ENCODE data around the gene MYO19. TPM values are rescaled to one million over a fixed set of nuclear protein-coding genes. Genes with fewer than 3 reads are reported as not detected.

The MYO19 gene
- total and polyA plus RNA-seq, 9 of the 15 experiments (the other 6 are each of a cell fraction or from before 2014, with no cell fraction given): 21.6 to 176 (median 129) TPM

GRCh38 chr17:36524428-36524876 is 10.2 kb downstream of the MYO19 start:
- no peak overlapping the region for H3K4me2 ChIP-seq (ENCODE audit: insufficient read depth, low read length)
- TF ChIP-seq HDAC1 (IDR thresholded peaks at IDR 0.05): no peak
- TF ChIP-seq ZNF133 (CRISPR knock-in tag; IDR thresholded peaks at IDR 0.05): no peak
- no peak for TF ChIP-seq SAFB2 (IDR thresholded peaks at IDR 0.05; ENCODE audit: borderline replicate concordance, low read depth, low read length, severe bottlenecking)
- no peak for TF ChIP-seq RAD51 (IDR thresholded peaks at IDR 0.05; ENCODE audit: borderline replicate concordance, low read depth)
- TF ChIP-seq ESRRB (CRISPR knock-in tag; IDR thresholded peaks at IDR 0.05; ENCODE audit: borderline replicate concordance): no peak
- TF ChIP-seq LCOR (CRISPR knock-in tag; IDR thresholded peaks at IDR 0.05): no peak
- no peak for TF ChIP-seq USF2 (CRISPR knock-in tag; IDR thresholded peaks at IDR 0.05)
- no peak for TF ChIP-seq POLR2H (tag; IDR thresholded peaks at IDR 0.05; ENCODE audit: low read depth)
- TF ChIP-seq DMBX1 (CRISPR knock-in tag; IDR thresholded peaks at IDR 0.05; ENCODE audit: borderline replicate concordance): no peak
- TF ChIP-seq PPARD (CRISPR knock-in tag; IDR thresholded peaks at IDR 0.05): no peak
- TF ChIP-seq ZNF174 (CRISPR knock-in tag; IDR thresholded peaks at IDR 0.05): no peak
- no peak for TF ChIP-seq NR2F6 (CRISPR knock-in tag; IDR thresholded peaks at IDR 0.05)
- no peak for TF ChIP-seq CBFA2T2 (conservative IDR thresholded peaks at IDR 0.05)
- TF ChIP-seq SOX6 (IDR thresholded peaks at IDR 0.05): no peak
- TF ChIP-seq RFX7 (CRISPR knock-in tag; IDR thresholded peaks at IDR 0.05): no peak
- TF ChIP-seq CEBPZ (IDR thresholded peaks at IDR 0.05; ENCODE audit: borderline replicate concordance, low read depth, low read length): no peak
- WGBS (ENCODE audit: insufficient coverage, low coverage, missing lambda C conversion rate): 92% methylated on average over 3 of the region's 4 CpGs
- H3K4me1 ChIP-seq (replicated peaks in 1 of 2; ENCODE audit: control insufficient read depth in 2 of 2, insufficient read depth in 2 of 2, low read length in 2 of 2): peaks cover 0 to 10% of the 10 kb centered on the region in 2 experiments; a peak in 2 of 5 replicates
- H3K9me1 ChIP-seq (ENCODE audit: control insufficient read depth, insufficient read depth, low read length): no peaks in the 10 kb centered on the region
- BruUV-seq (replicated peaks): no TSS peak
- H2AFZ ChIP-seq (ENCODE audit: low read depth, low read length): no peak overlapping the region
- no peaks in the 10 kb centered on the region for H3K27me3 ChIP-seq (ENCODE audit: control insufficient read depth in 2 of 2, insufficient read depth in 2 of 2, low read length in 2 of 2)
- H3K36me3 ChIP-seq (ENCODE audit: control insufficient read depth, insufficient read depth, low read length): peaks cover 93% of the 10 kb centered on the region
- no peak overlapping the region for H3K9ac ChIP-seq (ENCODE audit: insufficient read depth in 1 of 2, low read depth in 2 of 2, low read length in 2 of 2)
- POLR2A ChIA-PET: interaction anchor here (1.2 to 2.5 kb wide), 4 partner anchors 10 to 15 kb away, joined by 4 to 26 read pairs (median 8); partner anchors contain the start of genes MYO19 and PIGW
- H3K27ac ChIP-seq (ENCODE audit: extremely low read depth, low read depth, low read length): no peak overlapping the region
- FAIRE-seq (no peak), DNase-seq (ENCODE audit: extremely low read depth in 1 of 4, low spot score in 3 of 4) (no peak), ATAC-seq (no peak)
- H4K20me1 ChIP-seq (replicated peaks; ENCODE audit: control insufficient read depth, insufficient read depth, low read length): 0 out of 2 replicates have a peak, but pooled peaks cover 3% of the 10 kb centered on the region
- in situ Hi-C loops (cut with MboI) (no loop called here), intact Hi-C loops (cut with micrococcal nuclease) (no loop called here)
- H3K9me3 ChIP-seq (replicated peaks; ENCODE audit: control insufficient read depth, insufficient read depth, low read depth, low read length): no peaks in the 10 kb centered on the region
- H3K4me3 ChIP-seq: no peak overlapping the region
- peaks cover 24% of the 10 kb centered on the region for H3K79me2 ChIP-seq (ENCODE audit: control insufficient read depth, insufficient read depth, low read length)
- CTCF ChIA-PET (ENCODE audit: low intra/inter-chr PET ratio): no interaction called here

All from K562 (cell line).